Measurements from ENCODE around the gene IKBKE.

IKBKE gene

GRCh38 chr1:206455666-206456344, 14.5 kb upstream of the IKBKE start:
- no peak for DNase-seq

GRCh38 chr1:206456577-206457370, 13.5 kb upstream of the IKBKE start:
- no peak for DNase-seq

- no peak for DNase-seq
Observed at GRCh38 chr1:206457408-206458120, 12.7 kb upstream of the IKBKE start.

GRCh38 chr1:206459703-206460102, 10.6 kb upstream of the IKBKE start:
- DNase-seq, result no peak

- no peak for DNase-seq
Observed at GRCh38 chr1:206460836-206461426, 9.3 kb upstream of the IKBKE start.

GRCh38 chr1:206461602-206462455, 8.4 kb upstream of the IKBKE start:
- DNase-seq, result no peak

- no peak for DNase-seq
Observed at GRCh38 chr1:206463137-206463536, 7.1 kb upstream of the IKBKE start.

- DNase-seq, result no peak
Observed at GRCh38 chr1:206463911-206464310, 6.4 kb upstream of the IKBKE start.

- DNase-seq, result no peak
Observed at GRCh38 chr1:206464456-206464964, 5.8 kb upstream of the IKBKE start.

- DNase-seq, result no peak
Observed at GRCh38 chr1:206465951-206466350, 4.3 kb upstream of the IKBKE start.

- DNase-seq, result no peak
Observed at GRCh38 chr1:206466840-206467649, 3.2 kb upstream of the IKBKE start.

GRCh38 chr1:206467915-206468314, 2.4 kb upstream of the IKBKE start:
- no peak for DNase-seq

- no peak for DNase-seq
Observed at GRCh38 chr1:206468571-206468970, 1.7 kb upstream of the IKBKE start.

- DNase-seq, result no peak
Observed at GRCh38 chr1:206469411-206469932, 804 bp upstream of the IKBKE start.

- no peak for DNase-seq
Observed at GRCh38 chr1:206470692-206471414, 577 bp downstream of the IKBKE start.

- DNase-seq, result no peak
Observed at GRCh38 chr1:206471415-206471801, 1.1 kb downstream of the IKBKE start.

- no peak for DNase-seq
Observed at GRCh38 chr1:206472024-206472423, 1.7 kb downstream of the IKBKE start.

GRCh38 chr1:206472454-206472853, 2.2 kb downstream of the IKBKE start:
- no peak for DNase-seq

GRCh38 chr1:206472886-206473285, 2.6 kb downstream of the IKBKE start:
- DNase-seq, result no peak

- no peak for DNase-seq
Observed at GRCh38 chr1:206476058-206476457, 5.8 kb downstream of the IKBKE start.

All from GOT3 (cell line).